Smooth muscle cell of the brain vasculature (primary cell): Measurements from ENCODE around the gene TCL1A.
"Not testable (repeated sequence)": the region's sequence is repeated elsewhere in the genome, so short reads cannot be mapped to it uniquely, and the experiment has no call there.

Experiments
- DNase-seq: peaks from one replicate; pipeline ENCODE4 v3.0.0-alpha.2; 2012; ENCODE audit warnings: low read depth, low spot score

TCL1A gene

DNA sequence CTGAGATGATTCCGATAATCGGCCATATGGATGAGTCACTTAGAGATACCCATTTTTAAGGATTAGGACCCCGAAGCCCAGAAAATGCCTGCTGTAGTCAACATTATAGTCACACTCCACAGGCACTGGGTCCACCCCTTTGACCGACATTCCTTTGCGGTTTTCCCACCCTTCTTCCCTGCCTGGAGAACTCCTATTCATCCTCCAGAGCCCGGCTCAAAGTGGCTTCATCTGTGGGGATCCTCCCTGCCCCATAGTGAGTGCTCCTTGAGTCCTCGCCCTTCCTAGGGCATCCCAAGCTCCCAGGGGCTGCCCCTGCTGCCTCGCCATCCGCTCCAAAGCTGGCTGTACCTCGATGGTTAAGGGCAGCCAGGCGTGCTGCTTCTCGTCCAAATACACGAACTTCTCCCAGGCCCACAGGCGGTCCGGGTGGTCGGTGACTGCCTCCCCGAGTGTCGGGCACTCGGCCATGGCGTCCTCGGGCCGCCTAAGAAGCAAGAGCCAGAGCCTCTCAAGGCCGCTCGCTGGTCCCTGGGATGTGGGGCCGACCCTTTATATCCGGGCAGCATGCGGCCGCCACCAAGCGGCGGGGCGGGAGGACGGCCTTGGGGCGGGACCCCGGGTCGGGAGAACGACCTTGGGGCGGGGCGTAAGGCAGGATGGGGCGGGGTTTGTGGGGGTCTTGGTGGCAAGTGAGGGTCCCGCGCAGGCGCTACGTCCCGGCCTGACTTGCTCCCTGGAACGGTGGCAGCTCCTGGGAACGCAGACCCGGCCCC lies at the start of gene TCL1A:
Gene TCL1A, minus strand, starts transcription at position 530 of the 776 bp plus-strand sequence. Its CDS starts 59 bp downstream, at position 471.
- no peak for DNase-seq

DNA sequence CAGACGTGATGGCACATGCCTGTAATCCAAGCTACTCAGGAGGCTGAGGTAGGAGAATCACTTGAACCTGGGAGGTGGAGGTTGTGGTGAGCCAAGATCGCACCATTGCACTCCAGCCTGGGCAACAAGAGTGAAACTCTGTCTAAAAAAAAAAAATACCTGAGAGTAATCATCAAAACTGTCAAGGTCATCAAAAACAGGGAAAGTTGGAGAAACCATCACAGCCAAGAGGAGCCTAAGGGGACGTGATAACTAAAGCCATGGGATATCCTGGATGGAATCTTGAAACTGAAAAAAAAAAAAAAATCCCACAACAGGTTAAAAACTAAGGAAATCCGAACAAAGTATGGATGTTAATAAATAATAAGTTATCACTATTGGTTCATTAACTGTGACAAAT lies 49.1 kb upstream of the TCL1A start:
- not testable (repeated sequence) for DNase-seq

DNA sequence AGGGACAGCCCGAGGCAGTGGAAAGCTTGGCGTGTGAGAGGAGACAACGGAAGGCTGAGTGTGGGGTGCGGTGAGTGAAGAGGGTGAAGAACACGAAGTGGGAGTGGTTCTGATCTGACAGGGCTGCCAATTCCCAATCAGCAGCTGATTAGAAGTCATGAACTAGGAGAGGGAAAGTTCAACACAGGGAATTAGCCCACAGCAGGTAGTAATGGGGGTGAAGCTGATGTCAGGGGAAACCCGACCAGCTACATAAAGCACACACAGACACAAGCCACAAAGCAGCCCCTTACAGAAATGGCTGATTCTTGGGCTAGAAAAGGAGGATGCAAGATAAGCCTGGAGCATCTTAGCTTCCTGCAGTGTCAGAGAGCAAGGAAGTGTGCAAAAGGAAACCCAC lies 47.5 kb upstream of the TCL1A start:
- no peak for DNase-seq

GRCh38 chr14:95760596-95760995 lies 46.7 kb upstream of the TCL1A start:
- no peak for DNase-seq

GRCh38 chr14:95759941-95760340 lies 46.0 kb upstream of the TCL1A start:
- no peak for DNase-seq

DNA sequence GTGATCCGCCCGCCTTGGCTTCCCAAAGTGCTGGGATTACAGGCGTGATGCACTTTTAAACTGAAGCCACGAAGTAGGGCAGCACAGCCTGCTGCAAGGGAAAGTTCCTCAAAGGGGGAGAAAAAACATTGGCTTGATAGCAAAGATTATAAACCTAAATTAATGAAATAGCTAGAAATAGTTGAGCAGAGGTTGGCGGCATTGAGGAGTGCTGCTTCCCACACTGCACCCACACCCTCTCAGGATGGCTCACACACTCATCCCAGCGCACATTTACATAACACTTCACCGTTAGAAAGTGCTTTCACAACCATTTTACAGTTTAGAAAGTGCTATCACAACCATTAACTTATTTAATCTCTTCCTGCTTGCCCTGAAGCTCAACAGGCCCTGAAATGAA lies 44.4 kb upstream of the TCL1A start:
- DNase-seq: no peak

- no peak for DNase-seq
These were observed 42.8 kb upstream of the TCL1A start for GRCh38 chr14:95756751-95757150.

- DNase-seq: no peak
These were observed 42.2 kb upstream of the TCL1A start for GRCh38 chr14:95756127-95756526.

DNA sequence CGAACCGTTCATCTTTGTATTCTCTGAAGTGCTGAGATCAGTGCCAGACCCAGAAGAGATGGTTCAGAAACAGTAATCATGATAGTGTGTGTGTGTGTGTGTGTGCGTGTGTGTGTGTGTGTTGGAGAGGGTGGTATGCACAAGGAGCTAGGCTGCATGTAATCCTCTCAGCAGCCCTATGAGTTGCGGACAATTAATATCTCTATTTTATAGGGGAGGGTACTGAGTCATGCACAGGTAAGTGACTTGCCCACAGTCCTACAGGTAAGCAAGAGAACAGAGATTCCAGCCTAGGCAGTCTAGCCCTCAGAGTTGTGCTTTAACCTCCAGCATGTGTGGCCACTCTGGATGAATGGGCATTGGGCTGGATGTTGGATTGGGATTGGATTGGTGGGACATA lies 27.9 kb upstream of the TCL1A start:
- DNase-seq: no peak

- DNase-seq: no peak
These were observed 27.1 kb upstream of the TCL1A start for GRCh38 chr14:95741038-95741490.

GRCh38 chr14:95739356-95739755 lies 25.4 kb upstream of the TCL1A start:
- no peak for DNase-seq

DNA sequence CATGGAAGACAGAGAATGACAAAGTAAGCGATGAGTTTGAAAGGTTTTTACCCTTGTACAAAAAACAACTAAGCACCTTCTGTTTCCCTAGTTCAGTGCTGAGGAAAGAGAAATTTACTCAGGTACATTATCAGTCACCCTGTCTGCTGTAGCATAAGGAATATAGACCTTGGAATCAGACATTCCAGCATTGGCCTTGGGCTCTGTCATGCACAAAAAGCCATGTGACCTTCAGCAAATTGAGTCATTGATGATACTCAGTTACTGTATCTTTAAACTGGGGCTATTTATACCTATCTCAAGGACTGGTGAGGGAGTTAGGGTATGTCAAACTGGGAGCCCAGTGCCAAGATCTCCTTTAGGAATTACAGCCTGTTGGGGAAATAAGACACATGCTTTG lies 19.3 kb upstream of the TCL1A start:
- DNase-seq: no peak

DNA sequence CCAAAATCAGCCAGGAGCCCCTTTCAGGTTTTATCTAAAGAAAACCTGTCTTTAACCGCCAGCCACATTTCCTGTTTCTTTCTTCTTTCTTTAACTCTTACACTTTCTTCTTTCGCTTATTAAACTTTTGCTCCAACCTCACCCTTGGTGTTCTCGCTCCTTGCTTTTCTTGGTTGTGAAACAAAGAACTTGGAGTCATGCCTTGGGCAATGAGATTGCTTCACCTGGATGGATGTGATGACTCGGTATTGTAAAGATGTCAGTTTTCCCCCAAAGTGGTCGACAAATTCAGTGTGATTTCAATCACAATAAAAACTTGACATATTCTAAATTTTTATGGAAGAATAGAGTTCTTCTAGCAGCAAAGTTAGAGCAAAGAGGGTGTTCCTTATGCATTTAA lies 16.2 kb upstream of the TCL1A start:
- DNase-seq: no peak

DNA sequence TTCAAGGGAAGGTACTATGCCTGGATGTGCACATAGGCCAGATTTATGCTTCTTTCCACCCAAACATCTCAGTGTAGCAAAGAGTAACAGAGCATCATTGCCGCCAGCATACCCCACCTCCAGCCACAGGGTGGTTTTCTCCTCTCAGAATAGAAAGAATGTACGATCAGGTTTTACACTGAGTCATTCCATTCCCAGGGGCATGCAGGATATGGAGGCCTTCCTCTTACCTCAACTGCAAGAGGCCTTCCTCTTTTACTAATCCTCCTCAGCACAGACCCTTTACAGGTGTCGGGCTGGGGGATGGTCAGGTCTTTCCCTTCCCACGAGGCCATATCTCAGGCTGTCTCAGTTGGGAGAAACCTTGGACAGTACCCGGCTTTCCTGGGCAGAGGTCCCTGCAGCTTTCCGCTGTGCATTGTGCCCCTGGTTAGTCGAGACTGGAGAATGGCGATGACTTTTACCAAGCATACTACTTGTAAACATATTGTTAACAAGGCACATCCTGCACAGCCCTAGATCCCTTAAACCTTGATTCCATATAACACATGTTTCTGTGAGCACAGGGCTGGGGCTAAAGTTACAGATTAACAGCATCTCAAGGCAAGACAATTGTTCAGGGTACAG lies 15.6 kb upstream of the TCL1A start:
- not testable (repeated sequence) for DNase-seq

DNA sequence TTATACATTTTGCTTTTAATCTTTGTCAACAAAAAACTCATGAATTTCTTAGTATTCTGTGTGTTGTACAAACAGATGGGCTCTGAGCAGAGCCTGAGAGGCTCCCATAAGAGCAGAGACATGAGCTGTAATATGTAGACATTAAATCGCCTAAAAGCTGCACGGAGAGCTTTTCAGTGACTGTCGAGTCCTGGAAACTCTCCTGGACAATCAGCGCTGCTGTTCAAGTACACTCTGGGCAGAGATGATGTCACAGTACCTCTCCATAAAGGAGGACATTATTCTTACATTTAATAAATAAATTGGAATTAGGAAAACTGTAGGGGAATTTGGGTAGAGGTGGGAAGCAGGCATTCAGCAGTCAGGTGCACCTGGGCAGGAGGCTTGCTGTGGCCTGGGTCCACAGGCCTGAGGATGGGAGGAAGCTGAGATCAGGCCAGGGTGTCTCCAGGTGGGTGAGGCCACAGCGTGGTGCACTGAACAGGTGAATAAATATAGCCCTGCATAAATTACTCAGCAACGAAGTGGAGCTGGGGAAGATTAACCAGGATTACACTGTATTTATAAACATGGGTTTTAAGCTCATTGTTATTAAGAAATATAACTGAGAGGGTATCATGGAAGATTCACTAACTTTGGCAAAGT lies 13.3 kb upstream of the TCL1A start:
- no peak for DNase-seq

DNA sequence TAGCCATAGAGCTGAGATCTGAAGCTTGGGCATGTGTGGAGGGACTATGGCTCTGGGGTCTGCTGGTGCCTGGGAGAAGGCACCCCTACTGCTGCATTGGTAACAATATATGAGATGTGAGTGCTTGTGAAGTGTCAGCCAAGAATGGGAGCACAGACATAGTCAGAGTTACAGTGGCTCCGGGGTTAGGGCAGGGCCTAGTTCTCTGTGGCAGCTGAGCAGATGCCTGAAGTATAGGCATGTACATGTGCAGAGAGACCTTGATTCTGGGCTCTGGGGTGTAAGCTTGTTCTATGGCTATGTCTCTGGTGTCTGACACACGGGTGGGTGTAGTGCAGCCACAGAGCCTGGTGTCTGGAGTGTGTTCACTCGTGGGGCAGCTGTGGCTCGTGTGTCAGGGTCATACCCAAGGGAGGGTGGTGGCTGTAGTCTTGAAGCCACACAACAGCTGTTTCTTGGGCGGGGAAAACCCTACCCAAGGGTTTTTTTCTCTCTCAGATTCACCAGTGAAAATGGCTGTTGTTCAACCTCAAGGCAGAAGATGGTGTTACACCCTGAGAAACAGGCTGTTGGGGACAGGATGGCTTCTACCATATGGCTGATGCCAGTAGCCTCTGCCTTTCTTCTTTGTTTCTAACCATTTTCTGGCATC lies 11.9 kb upstream of the TCL1A start:
- no peak for DNase-seq

GRCh38 chr14:95722525-95723190 lies 8.7 kb upstream of the TCL1A start:
- no peak for DNase-seq

- DNase-seq: no peak
These were observed 1.5 kb downstream of the TCL1A start for GRCh38 chr14:95712398-95712797.

DNA sequence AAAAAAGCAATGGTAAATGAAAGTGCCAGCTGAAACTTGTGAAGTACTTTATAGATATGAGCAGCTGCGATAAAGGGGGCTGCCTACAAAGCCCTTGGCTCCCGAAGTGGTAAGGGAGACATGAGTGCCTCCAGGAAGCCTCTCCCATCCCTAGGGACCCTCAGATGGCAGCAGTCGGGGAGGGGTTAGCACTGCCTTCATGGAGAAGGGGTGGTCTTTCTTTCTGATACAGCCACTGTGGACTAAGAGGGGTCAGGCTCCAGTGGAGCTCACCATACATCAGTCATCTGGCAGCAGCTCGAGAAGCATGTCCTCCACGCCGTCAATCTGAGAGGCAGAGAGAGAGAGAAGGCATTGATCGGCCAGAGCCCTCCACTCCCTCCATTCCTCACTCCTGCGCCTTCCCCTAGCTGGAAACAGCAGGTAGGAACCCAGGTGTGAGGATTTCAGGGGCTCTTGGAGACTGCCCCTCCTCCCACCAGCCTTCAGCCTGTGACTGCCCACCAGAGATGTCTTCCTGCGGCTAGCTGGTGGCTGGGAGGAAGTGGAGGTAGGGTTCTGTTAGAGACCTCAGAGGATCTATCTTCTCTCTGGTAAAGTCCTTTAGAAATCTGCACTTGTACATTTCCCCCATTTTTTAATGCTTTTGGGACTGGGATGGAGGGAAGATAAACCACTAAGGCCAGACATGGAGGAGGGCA lies 2.3 kb downstream of the TCL1A start:
- DNase-seq: no peak

- no peak for DNase-seq
These were observed 3.8 kb downstream of the TCL1A start for GRCh38 chr14:95710106-95710505.

- no peak for DNase-seq
These were observed 6.6 kb downstream of the TCL1A start for GRCh38 chr14:95707327-95707726.
